Activated CD8-positive, alpha-beta T cell treated with anti-CD3 and anti-CD28 coated beads, Interleukin-2, amount 10 ng/mL, durations not matched to agents 7 days and 5 days (primary cell): ENCODE data around the gene IDH3A. TPM values are rescaled to one million over a fixed set of nuclear protein-coding genes. Genes with fewer than 3 reads are reported as not detected.

Experiments used
- ATAC-seq: fragments of 150-1000 bp; cut with Tn5 transposase; one replicate; pipeline ENCODE4 v1.10.0; 2021; ENCODE audit warnings: moderate library complexity
- CTCF ChIA-PET: fragments of 350-600 bp; sonication (Branson Sonifier 250); formaldehyde crosslinking; loops from one replicate; lab custom pipeline; 2021; ENCODE audit warnings: antibody characterized with exemption; lab: Charles Lee
- POLR2A ChIA-PET: fragments of 350-600 bp; sonication (Branson Sonifier 250); formaldehyde crosslinking; loops from one replicate; lab custom pipeline; 2021; ENCODE audit warnings: antibody characterized with exemption; lab: Charles Lee
- DNase-seq: peaks from one replicate; pipeline ENCODE4 v3.0.0-alpha.2; 2020
- H3K27ac Mint-ChIP-seq: one replicate; pipeline ENCODE4 v1.8.0; 2021; ENCODE audit warnings: mild to moderate bottlenecking, mixed read lengths
- H3K27me3 Mint-ChIP-seq: one replicate; pipeline ENCODE4 v1.8.0; 2021; ENCODE audit warnings: low read depth, mixed read lengths
- H3K36me3 Mint-ChIP-seq: one replicate; pipeline ENCODE4 v1.8.0; 2021; ENCODE audit warnings: low read depth, mixed read lengths
- H3K4me1 Mint-ChIP-seq: one replicate; pipeline ENCODE4 v1.8.0; 2021; ENCODE audit warnings: low read depth, mixed read lengths
- H3K4me3 Mint-ChIP-seq: one replicate; pipeline ENCODE4 v1.8.0; 2021; ENCODE audit warnings: mild to moderate bottlenecking, mixed read lengths
- H3K9me3 Mint-ChIP-seq: one replicate; pipeline ENCODE4 v1.8.0; 2022; ENCODE audit warnings: mixed read lengths; ENCODE audit not compliant: insufficient read depth
- total RNA-seq, 2 experiments: library from RNA; stranded (reverse); gene quantifications; one replicate each; pipeline ENCODE4 v1.2.3, GENCODE V29; 2021

IDH3A gene
- total RNA-seq, 2 experiments from 2014 or later: 80.7 to 84.2 TPM

GRCh38 chr15:78107471-78107870 is 41.7 kb upstream of the IDH3A start:
- DNase-seq (no peak), ATAC-seq (no peak)
- POLR2A ChIA-PET: interaction anchor here (0.7 kb wide), 1 partner anchor 36 kb away, joined by 3 read pairs; no protein-coding TSS in a partner anchor
- Mint-ChIP-seq H3K27ac (no peak overlapping the region), H3K27me3 (no peaks in the 10 kb centered on the region), H3K4me1 (peaks cover 66% of the 10 kb centered on the region), H3K36me3 (no peaks in the 10 kb centered on the region), H3K4me3 (no peak overlapping the region), H3K9me3 (no peaks in the 10 kb centered on the region)
- CTCF ChIA-PET: interaction anchor here (0.7 to 13.1 kb wide), 32 partner anchors 10 to 163 kb away, joined by 3 to 157 read pairs (median 14); partner anchors contain the start of genes ACSBG1, CIB2, SH2D7 and TBC1D2B

GRCh38 chr15:78108300-78109084 is 40.7 kb upstream of the IDH3A start:
- no peak overlapping the region for H3K4me3 Mint-ChIP-seq
- H3K4me1 Mint-ChIP-seq: peaks cover 60% of the 10 kb centered on the region
- no peaks in the 10 kb centered on the region for H3K36me3 Mint-ChIP-seq
- ATAC-seq: peak; percentile 78
- H3K27me3 Mint-ChIP-seq: no peaks in the 10 kb centered on the region
- DNase-seq: peak; percentile 92
- ChIA-PET POLR2A (interaction anchor here (0.6 kb wide), 1 partner anchor 199 kb away, joined by 3 read pairs; no protein-coding TSS in a partner anchor), CTCF (interaction anchor here (0.6 to 13.1 kb wide), 56 partner anchors 9 to 1198 kb away, joined by 3 to 157 read pairs (median 8); partner anchors contain the start of genes ACSBG1, CIB2, SH2D7 and SKIC8)
- peak overlapping the region; percentile 74 for H3K27ac Mint-ChIP-seq
- H3K9me3 Mint-ChIP-seq: no peaks in the 10 kb centered on the region

GRCh38 chr15:78109156-78109555 is 40.0 kb upstream of the IDH3A start:
- peaks cover 56% of the 10 kb centered on the region for H3K4me1 Mint-ChIP-seq
- no peaks in the 10 kb centered on the region for H3K27me3 Mint-ChIP-seq
- no peaks in the 10 kb centered on the region for H3K36me3 Mint-ChIP-seq
- no peak overlapping the region for H3K27ac Mint-ChIP-seq
- H3K4me3 Mint-ChIP-seq: no peak overlapping the region
- ChIA-PET POLR2A (no interaction called here), CTCF (interaction anchor here (0.6 to 13.1 kb wide), 42 partner anchors 8 to 1197 kb away, joined by 3 to 157 read pairs (median 10); partner anchors contain the start of genes ACSBG1, CIB2, SH2D7 and SKIC8)
- ATAC-seq (no peak), DNase-seq (no peak)
- no peaks in the 10 kb centered on the region for H3K9me3 Mint-ChIP-seq

GRCh38 chr15:78110096-78110495 is 39.1 kb upstream of the IDH3A start:
- CTCF ChIA-PET: interaction anchor here (0.6 to 13.1 kb wide), 11 partner anchors 21 to 153 kb away, joined by 3 to 157 read pairs (median 83); partner anchors contain the start of gene CIB2
- DNase-seq (no peak), ATAC-seq (no peak)
- POLR2A ChIA-PET: no interaction called here
- H3K4me1 Mint-ChIP-seq: peaks cover 46% of the 10 kb centered on the region
- H3K36me3 Mint-ChIP-seq: no peaks in the 10 kb centered on the region
- H3K9me3 Mint-ChIP-seq: no peaks in the 10 kb centered on the region
- H3K4me3 Mint-ChIP-seq: no peak overlapping the region
- H3K27me3 Mint-ChIP-seq: peaks cover 2% of the 10 kb centered on the region
- no peak overlapping the region for H3K27ac Mint-ChIP-seq

GRCh38 chr15:78110916-78111475 is 38.2 kb upstream of the IDH3A start:
- no peaks in the 10 kb centered on the region for H3K9me3 Mint-ChIP-seq
- H3K4me3 Mint-ChIP-seq: no peak overlapping the region
- H3K27me3 Mint-ChIP-seq: peaks cover 2% of the 10 kb centered on the region
- DNase-seq (no peak), ATAC-seq (no peak)
- H3K36me3 Mint-ChIP-seq: no peaks in the 10 kb centered on the region
- H3K27ac Mint-ChIP-seq: no peak overlapping the region
- ChIA-PET CTCF (interaction anchor here (0.9 to 13.1 kb wide), 12 partner anchors 16 to 152 kb away, joined by 3 to 157 read pairs (median 8); partner anchors contain the start of gene CIB2), POLR2A (no interaction called here)
- peaks cover 37% of the 10 kb centered on the region for H3K4me1 Mint-ChIP-seq

GRCh38 chr15:78111788-78112187 is 37.4 kb upstream of the IDH3A start:
- peaks cover 2% of the 10 kb centered on the region for H3K27me3 Mint-ChIP-seq
- DNase-seq: no peak
- ChIA-PET POLR2A (interaction anchor here (1.5 kb wide), 1 partner anchor 13 kb away, joined by 4 read pairs; no protein-coding TSS in a partner anchor), CTCF (interaction anchor here (0.8 to 13.1 kb wide), 14 partner anchors 19 to 152 kb away, joined by 3 to 157 read pairs (median 6); partner anchors contain the start of gene CIB2)
- ATAC-seq: no peak
- no peaks in the 10 kb centered on the region for H3K36me3 Mint-ChIP-seq
- no peaks in the 10 kb centered on the region for H3K9me3 Mint-ChIP-seq
- H3K27ac Mint-ChIP-seq: no peak overlapping the region
- H3K4me3 Mint-ChIP-seq: no peak overlapping the region
- H3K4me1 Mint-ChIP-seq: peaks cover 29% of the 10 kb centered on the region

- POLR2A ChIA-PET: interaction anchor here (0.6 to 1.5 kb wide), 2 partner anchors 12 to 80 kb away, joined by 3 to 4 read pairs; no protein-coding TSS in a partner anchor
- CTCF ChIA-PET: interaction anchor here (0.7 to 13.1 kb wide), 20 partner anchors 18 to 153 kb away, joined by 3 to 157 read pairs (median 4); partner anchors contain the start of gene CIB2
- Mint-ChIP-seq H3K4me1 (peaks cover 22% of the 10 kb centered on the region), H3K27me3 (peaks cover 2% of the 10 kb centered on the region), H3K9me3 (no peaks in the 10 kb centered on the region), H3K27ac (no peak overlapping the region), H3K36me3 (no peaks in the 10 kb centered on the region), H3K4me3 (no peak overlapping the region)
- DNase-seq (no peak), ATAC-seq (no peak)
Measured at GRCh38 chr15:78112551-78112950, 36.6 kb upstream of the IDH3A start.

GRCh38 chr15:78120523-78120922 is 28.6 kb upstream of the IDH3A start:
- Mint-ChIP-seq H3K36me3 (no peaks in the 10 kb centered on the region), H3K4me3 (no peak overlapping the region), H3K4me1 (no peaks in the 10 kb centered on the region), H3K27me3 (no peaks in the 10 kb centered on the region), H3K27ac (no peak overlapping the region), H3K9me3 (no peaks in the 10 kb centered on the region)
- POLR2A ChIA-PET: interaction anchor here (0.9 kb wide), 1 partner anchor 29 kb away, joined by 3 read pairs; the partner anchor contains the start of gene IDH3A
- CTCF ChIA-PET: interaction anchor here (0.9 to 5.9 kb wide), 4 partner anchors 10 to 120 kb away, joined by 5 to 29 read pairs (median 12); partner anchors contain the start of gene CIB2
- no peak for ATAC-seq
- DNase-seq: no peak

- CTCF ChIA-PET: interaction anchor here (1.1 to 14.8 kb wide), 2 partner anchors 17 to 71 kb away, joined by 3 to 211 read pairs; no protein-coding TSS in a partner anchor
- Mint-ChIP-seq H3K9me3 (no peaks in the 10 kb centered on the region), H3K27me3 (no peaks in the 10 kb centered on the region), H3K36me3 (no peaks in the 10 kb centered on the region), H3K27ac (no peak overlapping the region), H3K4me3 (no peak overlapping the region), H3K4me1 (peaks cover 3% of the 10 kb centered on the region)
- ATAC-seq (no peak), DNase-seq (no peak)
- POLR2A ChIA-PET: interaction anchor here (0.9 kb wide), 1 partner anchor 13 kb away, joined by 4 read pairs; no protein-coding TSS in a partner anchor
Measured at GRCh38 chr15:78125267-78125666, 23.9 kb upstream of the IDH3A start.

- CTCF ChIA-PET: interaction anchor here (2.0 to 14.8 kb wide), 3 partner anchors 10 to 113 kb away, joined by 8 to 211 read pairs (median 9); no protein-coding TSS in a partner anchor
- POLR2A ChIA-PET: no interaction called here
- Mint-ChIP-seq H3K4me3 (no peak overlapping the region), H3K9me3 (no peaks in the 10 kb centered on the region), H3K36me3 (no peaks in the 10 kb centered on the region), H3K4me1 (peaks cover 17% of the 10 kb centered on the region), H3K27me3 (no peaks in the 10 kb centered on the region), H3K27ac (no peak overlapping the region)
- ATAC-seq (no peak), DNase-seq (no peak)
Measured at GRCh38 chr15:78127882-78128281, 21.3 kb upstream of the IDH3A start.

GRCh38 chr15:78129077-78129750 is 19.9 kb upstream of the IDH3A start:
- Mint-ChIP-seq H3K4me1 (peaks cover 24% of the 10 kb centered on the region), H3K27ac (peak overlapping the region; percentile 50), H3K36me3 (no peaks in the 10 kb centered on the region), H3K9me3 (no peaks in the 10 kb centered on the region), H3K27me3 (no peaks in the 10 kb centered on the region), H3K4me3 (no peak overlapping the region)
- ChIA-PET CTCF (interaction anchor here (2.8 to 14.8 kb wide), 2 partner anchors 26 to 67 kb away, joined by 10 to 211 read pairs; no protein-coding TSS in a partner anchor), POLR2A (no interaction called here)
- no peak for ATAC-seq
- DNase-seq: no peak
